Liver (tissue), 6 donors: ENCODE data around the gene FABP1. TPM values are rescaled to one million over a fixed set of nuclear protein-coding genes. Genes with fewer than 3 reads are reported as not detected.

Experiments
- polyA plus RNA-seq, 2 donors: library from polyadenylated mRNA; stranded (reverse) in 1 of 2; unstranded in 1 of 2; fragments of 200-250 nt in 1 of 2; fragments of >200 nt in 1 of 2; fragmentation: Nextera tagmentation in 1 of 2; extraction: Ambion mirVana in 1 of 2; gene quantifications; one replicate each; pipeline versions ENCODE4 v1.2.1 to v1.2.3, GENCODE V29; 2013 to 2015
- small RNA-seq: library from RNA; depleted of rRNA; stranded (forward); fragments of <200 nt; gene quantifications from one replicate; pipeline ENCODE3, GENCODE V24; 2014
- total RNA-seq, 2 donors: library from RNA; depleted of rRNA; stranded (reverse); fragments of >200 nt; gene quantifications; one replicate each; pipeline ENCODE4 v1.2.3, GENCODE V29; 2014
- TF ChIP-seq, protein P1 (sequence below): IDR thresholded peaks from 2 replicates; pipeline ENCODE4 v1.6.1; 2016; ENCODE audit warnings: antibody characterized with exemption, mild to moderate bottlenecking
- TF ChIP-seq, protein P2 (sequence below): IDR thresholded peaks from 2 replicates; pipeline ENCODE4 v1.6.1; 2016; ENCODE audit warnings: antibody characterized with exemption
- donor health status: healthy.
- donor health status: healthy.
- donor health status: healthy.

The FABP1 gene
- total and polyA plus RNA-seq, 4 donors = 975 to 7,337 (median 2,306) TPM

DNA sequence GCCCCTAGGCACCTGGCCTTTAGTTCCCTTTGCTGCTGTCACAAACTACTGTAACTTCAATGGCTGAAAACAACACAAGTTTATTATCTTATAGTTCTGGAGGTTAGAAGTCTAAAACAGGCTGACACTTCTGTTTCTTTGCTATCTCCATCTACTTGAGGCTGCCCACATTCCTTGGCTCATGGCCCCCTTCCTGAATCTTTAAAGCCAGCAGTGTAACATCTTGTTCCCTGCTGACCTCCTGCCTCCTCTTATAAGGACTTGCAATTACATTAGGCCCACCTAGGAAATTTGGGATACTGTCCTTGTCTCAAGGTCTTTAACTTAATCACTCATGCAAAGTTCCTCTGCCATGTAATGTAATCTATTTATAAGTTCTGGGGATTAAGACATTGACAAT, 53.7 kb downstream of the FABP1 start (continued):
- TF ChIP-seq, protein P1, sequence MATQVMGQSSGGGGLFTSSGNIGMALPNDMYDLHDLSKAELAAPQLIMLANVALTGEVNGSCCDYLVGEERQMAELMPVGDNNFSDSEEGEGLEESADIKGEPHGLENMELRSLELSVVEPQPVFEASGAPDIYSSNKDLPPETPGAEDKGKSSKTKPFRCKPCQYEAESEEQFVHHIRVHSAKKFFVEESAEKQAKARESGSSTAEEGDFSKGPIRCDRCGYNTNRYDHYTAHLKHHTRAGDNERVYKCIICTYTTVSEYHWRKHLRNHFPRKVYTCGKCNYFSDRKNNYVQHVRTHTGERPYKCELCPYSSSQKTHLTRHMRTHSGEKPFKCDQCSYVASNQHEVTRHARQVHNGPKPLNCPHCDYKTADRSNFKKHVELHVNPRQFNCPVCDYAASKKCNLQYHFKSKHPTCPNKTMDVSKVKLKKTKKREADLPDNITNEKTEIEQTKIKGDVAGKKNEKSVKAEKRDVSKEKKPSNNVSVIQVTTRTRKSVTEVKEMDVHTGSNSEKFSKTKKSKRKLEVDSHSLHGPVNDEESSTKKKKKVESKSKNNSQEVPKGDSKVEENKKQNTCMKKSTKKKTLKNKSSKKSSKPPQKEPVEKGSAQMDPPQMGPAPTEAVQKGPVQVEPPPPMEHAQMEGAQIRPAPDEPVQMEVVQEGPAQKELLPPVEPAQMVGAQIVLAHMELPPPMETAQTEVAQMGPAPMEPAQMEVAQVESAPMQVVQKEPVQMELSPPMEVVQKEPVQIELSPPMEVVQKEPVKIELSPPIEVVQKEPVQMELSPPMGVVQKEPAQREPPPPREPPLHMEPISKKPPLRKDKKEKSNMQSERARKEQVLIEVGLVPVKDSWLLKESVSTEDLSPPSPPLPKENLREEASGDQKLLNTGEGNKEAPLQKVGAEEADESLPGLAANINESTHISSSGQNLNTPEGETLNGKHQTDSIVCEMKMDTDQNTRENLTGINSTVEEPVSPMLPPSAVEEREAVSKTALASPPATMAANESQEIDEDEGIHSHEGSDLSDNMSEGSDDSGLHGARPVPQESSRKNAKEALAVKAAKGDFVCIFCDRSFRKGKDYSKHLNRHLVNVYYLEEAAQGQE = no peak
- TF ChIP-seq, protein P2, sequence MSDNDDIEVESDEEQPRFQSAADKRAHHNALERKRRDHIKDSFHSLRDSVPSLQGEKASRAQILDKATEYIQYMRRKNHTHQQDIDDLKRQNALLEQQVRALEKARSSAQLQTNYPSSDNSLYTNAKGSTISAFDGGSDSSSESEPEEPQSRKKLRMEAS = no peak

Small RNA genes within 50 kb of the gene (small RNA-seq; reads per million reads assigned to genes)
- not detected for gene MIR4780

Other genes with a start within 250 kb of the FABP1 start
- not detected for gene RNU2-63P, start 111.5 kb downstream of the FABP1 start, total RNA-seq
- gene RNU2-63P, start 111.5 kb downstream of the FABP1 start, polyA plus RNA-seq = not detected
- 10 to 100 TPM in 1 of 2 donors, 1 to 10 TPM in 1; 7.0 to 10.0 TPM for gene KRCC1, start 72.3 kb downstream of the FABP1 start, total RNA-seq
- 10 to 100 TPM; 12.9 to 14.8 TPM for gene KRCC1, start 72.3 kb downstream of the FABP1 start, polyA plus RNA-seq
- gene SMYD1, start 60.2 kb downstream of the FABP1 start, total RNA-seq = not detected
- gene SMYD1, start 60.2 kb downstream of the FABP1 start, polyA plus RNA-seq = not detected
- gene THNSL2, start 42.3 kb upstream of the FABP1 start, total RNA-seq = 10 to 100 TPM in 1 of 2 donors, 1 to 10 TPM in 1; 6.9 to 50.9 TPM
- gene THNSL2, start 42.3 kb upstream of the FABP1 start, polyA plus RNA-seq = 10 to 100 TPM; 15.6 to 18.7 TPM